Measurements from ENCODE around the gene SUCO. TPM values are rescaled to one million over a fixed set of nuclear protein-coding genes. Genes with fewer than 3 reads are reported as not detected.

The SUCO gene
- total and polyA plus RNA-seq, 2 of the 13 experiments (the other 11 are each of a cell fraction or from before 2014, with no cell fraction given), result 12.6 to 25.5 TPM

DNA sequence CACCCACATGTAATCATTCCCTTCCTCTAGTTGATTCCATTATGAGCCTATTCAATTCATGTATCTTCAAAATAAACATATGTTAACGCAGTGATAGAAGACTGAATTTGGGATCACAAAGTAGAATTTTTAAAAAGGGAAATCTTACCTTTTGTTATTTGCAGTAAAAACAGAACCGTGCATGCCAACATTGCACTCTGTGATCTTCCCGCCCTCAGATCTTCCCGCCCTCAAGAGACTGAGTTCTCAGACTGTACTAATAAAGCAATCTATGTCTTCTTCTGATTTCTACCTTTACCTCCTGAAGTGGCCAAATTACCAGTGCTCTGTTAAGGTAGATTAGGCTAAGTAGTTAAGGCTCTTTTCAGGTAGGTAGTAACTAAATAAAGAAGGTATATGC is 3.6 kb upstream of the SUCO start (continued):
- peak; percentile 57; the same call in 1 of the 2 replicates for TF ChIP-seq BHLHE40 (IDR thresholded peaks at IDR 0.05; ENCODE audit: low read length)

DNA sequence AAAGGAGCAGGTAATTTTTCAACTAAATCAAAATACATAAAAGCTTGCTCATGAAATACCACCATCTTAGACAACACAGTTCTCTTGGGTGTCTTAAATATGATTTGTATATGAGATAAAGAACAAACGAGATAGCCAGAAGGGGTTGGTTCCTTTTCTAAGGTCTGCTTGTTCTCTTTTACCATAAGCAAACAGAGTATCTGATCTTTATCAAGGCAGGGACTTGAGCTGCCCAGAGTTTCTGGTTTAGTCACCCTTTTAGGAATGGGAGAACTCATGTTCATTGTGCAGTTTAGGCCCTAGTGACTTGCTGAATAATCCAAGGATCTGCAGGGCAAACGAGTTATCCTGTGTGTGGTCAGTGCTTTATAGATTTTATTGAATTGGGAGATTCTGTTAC is 3.0 kb upstream of the SUCO start:
- DNase-seq (ENCODE audit: low spot score) (peak; percentile 33), ATAC-seq (no peak), FAIRE-seq (no peak)
- H4K20me1 ChIP-seq (ENCODE audit: insufficient read depth, low read length), result no peaks in the 10 kb centered on the region; the same call in none of the 2 replicates
- H3K4me1 ChIP-seq (ENCODE audit: insufficient read depth, low read length), result peaks cover 34% of the 10 kb centered on the region
- H3K36me3 ChIP-seq (replicated peaks in 1 of 2; ENCODE audit: control insufficient read depth in 1 of 2, insufficient read depth in 2 of 2, low read length in 2 of 2), result no peaks in the 10 kb centered on the region
- in situ Hi-C loops (cut with HindIII; ENCODE audit: extremely low pct_ligation_motif_present, low pct_unique_long_range_greater_than_20kb) (loop anchor here (5.0 kb wide), 1 partner anchor 58 kb away; no protein-coding TSS in a partner anchor), intact Hi-C loops (cut with micrococcal nuclease; ENCODE audit: unreplicated experiment) (no loop called here)
- ChIA-PET CTCF (ENCODE audit: low intra/inter-chr PET ratio, low total read pairs) (no interaction called here), POLR2A (no interaction called here)
- H3K9me3 ChIP-seq (ENCODE audit: low read length), result no peaks in the 10 kb centered on the region
- H3K79me2 ChIP-seq (ENCODE audit: insufficient read depth, low read length), result peaks cover 19% of the 10 kb centered on the region
- H2AFZ ChIP-seq (ENCODE audit: low read length), result no peak overlapping the region
- H3K27me3 ChIP-seq (ENCODE audit: control insufficient read depth in 1 of 2, insufficient read depth in 2 of 2, low read length in 2 of 2), result no peaks in the 10 kb centered on the region; a peak in 1 of 5 replicates
- H3K4me2 ChIP-seq (ENCODE audit: low read depth, low read length), result peak overlapping the region; percentile 8; the same call in 1 of the 2 replicates
- BruUV-seq (replicated peaks), result no TSS peak
- H3K27ac ChIP-seq (ENCODE audit: extremely low read length, insufficient read depth, low read length), result no peak overlapping the region
- H3K9ac ChIP-seq (ENCODE audit: insufficient read depth, low read depth, low read length), result no peak overlapping the region
- 0% methylated on average over 2 of the region's 2 CpGs for WGBS (ENCODE audit: low lambda C conversion rate)
- TF ChIP-seq, protein P1, sequence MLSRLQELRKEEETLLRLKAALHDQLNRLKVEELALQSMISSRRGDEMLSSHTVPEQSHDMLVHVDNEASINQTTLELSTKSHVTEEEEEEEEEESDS (CRISPR knock-in tag; IDR thresholded peaks at IDR 0.05; ENCODE audit: borderline replicate concordance), result no peak
- TF ChIP-seq MXI1 (IDR thresholded peaks at IDR 0.05; ENCODE audit: borderline replicate concordance, low read depth, low read length) (no peak), TAF15 (IDR thresholded peaks at IDR 0.05; ENCODE audit: low read depth, low read length, poor library complexity, severe bottlenecking) (no peak), ZNF724P (CRISPR knock-in tag; IDR thresholded peaks at IDR 0.05; ENCODE audit: borderline replicate concordance) (no peak), ZNF530 (CRISPR knock-in tag; IDR thresholded peaks at IDR 0.05; ENCODE audit: low read depth) (no peak)
- TF ChIP-seq, protein P2, sequence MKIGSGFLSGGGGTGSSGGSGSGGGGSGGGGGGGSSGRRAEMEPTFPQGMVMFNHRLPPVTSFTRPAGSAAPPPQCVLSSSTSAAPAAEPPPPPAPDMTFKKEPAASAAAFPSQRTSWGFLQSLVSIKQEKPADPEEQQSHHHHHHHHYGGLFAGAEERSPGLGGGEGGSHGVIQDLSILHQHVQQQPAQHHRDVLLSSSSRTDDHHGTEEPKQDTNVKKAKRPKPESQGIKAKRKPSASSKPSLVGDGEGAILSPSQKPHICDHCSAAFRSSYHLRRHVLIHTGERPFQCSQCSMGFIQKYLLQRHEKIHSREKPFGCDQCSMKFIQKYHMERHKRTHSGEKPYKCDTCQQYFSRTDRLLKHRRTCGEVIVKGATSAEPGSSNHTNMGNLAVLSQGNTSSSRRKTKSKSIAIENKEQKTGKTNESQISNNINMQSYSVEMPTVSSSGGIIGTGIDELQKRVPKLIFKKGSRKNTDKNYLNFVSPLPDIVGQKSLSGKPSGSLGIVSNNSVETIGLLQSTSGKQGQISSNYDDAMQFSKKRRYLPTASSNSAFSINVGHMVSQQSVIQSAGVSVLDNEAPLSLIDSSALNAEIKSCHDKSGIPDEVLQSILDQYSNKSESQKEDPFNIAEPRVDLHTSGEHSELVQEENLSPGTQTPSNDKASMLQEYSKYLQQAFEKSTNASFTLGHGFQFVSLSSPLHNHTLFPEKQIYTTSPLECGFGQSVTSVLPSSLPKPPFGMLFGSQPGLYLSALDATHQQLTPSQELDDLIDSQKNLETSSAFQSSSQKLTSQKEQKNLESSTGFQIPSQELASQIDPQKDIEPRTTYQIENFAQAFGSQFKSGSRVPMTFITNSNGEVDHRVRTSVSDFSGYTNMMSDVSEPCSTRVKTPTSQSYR (CRISPR knock-in tag; IDR thresholded peaks at IDR 0.05; ENCODE audit: borderline replicate concordance), result no peak
- H3K4me3 ChIP-seq (replicated peaks in 1 of 3; ENCODE audit: insufficient read depth in 1 of 3, low read depth in 2 of 3, low read length in 3 of 3), result no peak overlapping the region

Measured in HepG2 (cell line).